Measurements from ENCODE around the gene SORCS2.

SORCS2 gene

DNA sequence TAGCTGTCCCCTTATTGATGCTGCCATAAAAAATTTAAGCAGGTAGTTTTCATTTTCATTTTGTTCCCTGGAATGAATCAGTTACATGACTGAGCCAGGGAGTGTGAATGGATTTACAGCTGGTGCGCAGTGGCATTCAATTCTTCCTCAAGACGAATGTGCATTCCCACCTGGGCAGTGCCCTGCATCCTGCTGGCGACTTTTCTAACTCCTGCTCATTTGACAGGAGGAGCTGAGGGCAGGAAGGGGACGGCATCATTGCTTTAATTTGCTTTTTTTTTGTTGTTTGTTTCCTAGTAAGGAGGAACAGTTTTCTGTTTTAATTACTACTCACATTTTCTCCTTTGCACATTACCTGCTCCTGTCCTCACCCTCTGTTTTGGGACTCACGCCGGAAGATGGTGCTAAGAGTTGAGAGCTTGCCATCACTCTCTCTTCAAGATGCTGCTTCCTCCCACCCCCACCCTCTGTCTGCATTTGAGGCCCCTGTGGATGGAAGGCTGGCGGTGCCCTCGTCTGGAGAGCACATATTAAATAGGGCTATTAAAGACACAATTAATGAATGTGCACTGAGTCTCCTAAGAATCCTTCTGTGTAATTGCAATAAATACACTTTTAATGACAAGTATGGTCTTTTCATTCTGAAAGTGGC, 206.6 kb downstream of the SORCS2 start:
- DNase-seq: no peak

DNA sequence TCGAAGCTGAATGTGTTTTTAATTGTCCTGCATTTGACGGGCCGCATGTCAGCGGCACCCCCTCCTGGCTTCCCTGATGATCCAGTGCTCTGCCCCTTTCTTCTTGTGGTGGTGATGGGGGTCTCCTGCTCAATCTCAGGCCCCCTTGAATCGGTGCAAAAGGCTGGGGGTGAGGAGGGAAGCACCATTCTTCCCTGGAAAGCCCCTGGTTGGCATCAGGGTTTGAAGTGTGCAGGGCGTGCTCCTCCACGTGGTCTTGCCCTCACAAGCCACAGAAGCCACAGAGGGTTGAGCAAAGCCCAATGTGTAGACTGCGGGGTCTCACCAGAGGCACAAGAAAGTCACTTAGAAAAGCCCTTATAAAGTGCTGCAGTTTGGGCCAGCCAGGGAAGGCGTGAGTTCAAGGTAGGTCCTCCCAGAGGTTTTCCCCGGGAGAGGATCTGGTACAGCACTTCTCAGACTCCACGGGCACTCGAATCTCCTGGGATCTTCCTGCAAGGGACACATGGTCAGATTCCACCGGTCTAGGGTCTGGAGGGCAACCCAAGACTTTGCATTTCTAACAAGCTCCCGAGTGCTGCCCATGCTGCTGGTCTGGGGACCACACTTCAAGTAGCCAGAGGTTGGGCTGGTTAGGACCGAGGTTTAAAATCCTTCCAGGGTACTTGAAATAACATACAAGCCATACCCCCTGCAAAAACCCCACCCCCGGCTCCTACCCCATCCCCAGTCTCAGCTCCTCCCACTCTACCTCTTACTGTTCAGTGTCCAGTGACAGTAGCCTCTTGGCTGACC, 207.3 kb downstream of the SORCS2 start:
- no peak for DNase-seq

DNA sequence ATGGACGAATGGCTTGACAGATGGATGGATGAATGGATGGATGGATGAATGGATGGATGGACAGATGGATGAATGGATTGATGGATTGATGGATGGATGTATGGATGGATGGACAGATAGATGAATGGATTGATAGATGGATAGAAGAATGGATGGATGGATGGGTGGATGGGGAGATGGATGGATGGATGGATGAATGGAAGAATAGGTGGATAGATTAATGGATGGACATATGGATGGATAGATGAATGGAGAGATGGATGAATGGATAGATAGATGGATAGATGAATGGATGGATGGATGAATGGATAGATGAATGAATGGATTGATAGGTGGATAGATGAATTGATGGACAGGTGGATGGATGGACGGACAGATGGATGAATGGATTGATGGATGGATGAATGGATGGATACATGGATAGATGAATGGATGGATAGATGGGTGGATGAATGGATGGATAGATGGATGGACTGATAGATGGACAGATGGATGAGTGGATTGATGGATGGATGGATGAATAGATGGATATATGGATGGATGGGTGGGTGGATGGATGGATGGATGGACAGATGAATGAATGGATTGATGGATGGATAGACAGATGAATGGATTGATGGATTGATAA, 208.4 kb downstream of the SORCS2 start:
- DNase-seq: no peak

DNA sequence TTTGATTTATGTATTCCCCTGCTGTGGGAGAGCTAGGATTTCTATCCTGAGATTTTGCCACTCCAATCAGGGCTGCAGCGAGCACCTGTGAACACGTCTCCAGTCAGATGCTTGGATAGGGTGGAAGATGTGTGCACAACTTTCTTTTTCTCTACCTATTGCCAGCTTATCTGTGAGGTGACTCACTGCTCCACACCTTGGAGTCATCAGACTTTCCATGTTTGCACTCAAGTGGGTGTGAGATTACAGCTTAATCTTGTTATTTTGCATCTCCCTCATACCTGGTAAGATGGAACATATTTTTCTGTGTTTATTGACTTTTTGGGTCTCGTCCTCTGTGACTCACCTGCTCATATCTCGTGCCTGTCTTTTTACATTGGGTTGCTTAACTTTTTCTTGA, 210.2 kb downstream of the SORCS2 start:
- DNase-seq: no peak

DNA sequence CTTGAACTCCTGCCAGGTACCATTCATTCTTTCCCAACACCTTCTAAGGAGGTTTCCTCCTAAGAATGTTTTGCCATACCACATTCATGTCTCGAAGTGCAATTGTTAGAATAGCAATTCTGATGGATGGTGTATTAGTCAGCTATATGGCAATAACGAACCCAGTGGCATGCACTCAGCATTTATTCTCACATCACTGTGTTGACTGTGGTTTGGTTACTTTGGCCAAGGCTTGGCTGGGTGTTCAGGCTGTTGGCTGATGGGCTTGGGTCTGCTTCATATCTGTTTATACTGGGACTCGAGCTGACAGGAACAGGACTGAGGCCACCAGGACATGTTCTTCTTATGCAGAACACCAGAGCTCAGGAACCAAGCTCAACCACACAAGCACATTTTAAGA, 210.7 kb downstream of the SORCS2 start:
- DNase-seq: no peak

DNA sequence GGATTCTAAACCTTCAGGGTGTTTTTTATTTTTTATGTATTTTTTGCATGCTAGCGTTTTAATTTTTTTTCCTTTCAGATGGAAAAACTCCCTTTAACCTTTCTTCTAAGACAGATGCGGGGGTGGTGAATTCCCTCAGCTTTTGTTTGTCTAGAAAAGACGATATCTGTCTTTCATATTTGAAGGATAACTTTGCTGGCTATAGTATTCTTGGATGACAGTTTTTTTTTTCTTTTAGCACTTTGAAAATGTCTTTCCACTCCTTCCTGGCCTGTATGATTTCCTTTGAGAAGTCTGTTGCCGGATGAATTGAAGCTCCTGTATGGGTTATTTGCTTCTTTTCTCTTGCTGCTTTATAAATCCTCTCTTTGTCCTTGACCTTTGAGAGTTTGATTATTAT, 215.8 kb downstream of the SORCS2 start:
- DNase-seq: no peak

DNA sequence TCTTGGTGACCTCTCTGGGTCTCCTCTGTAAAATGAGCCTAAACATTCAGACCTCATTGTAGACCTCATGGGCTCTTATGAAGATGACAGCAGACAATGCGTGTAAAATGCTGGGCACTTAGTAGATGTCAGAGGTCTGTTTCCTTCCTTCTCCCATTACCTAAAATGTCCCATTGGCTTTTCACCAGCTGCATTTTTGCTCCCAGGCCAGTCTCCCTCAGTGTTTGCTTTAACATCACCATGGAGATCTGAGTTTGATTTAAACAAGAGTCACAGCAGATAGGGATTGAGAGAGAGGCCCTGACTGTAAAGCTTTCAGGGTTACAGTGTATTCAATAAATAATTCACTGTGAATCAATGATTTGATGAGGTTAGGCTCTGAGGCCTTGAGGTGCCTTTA, 218.1 kb downstream of the SORCS2 start:
- DNase-seq: no peak

DNA sequence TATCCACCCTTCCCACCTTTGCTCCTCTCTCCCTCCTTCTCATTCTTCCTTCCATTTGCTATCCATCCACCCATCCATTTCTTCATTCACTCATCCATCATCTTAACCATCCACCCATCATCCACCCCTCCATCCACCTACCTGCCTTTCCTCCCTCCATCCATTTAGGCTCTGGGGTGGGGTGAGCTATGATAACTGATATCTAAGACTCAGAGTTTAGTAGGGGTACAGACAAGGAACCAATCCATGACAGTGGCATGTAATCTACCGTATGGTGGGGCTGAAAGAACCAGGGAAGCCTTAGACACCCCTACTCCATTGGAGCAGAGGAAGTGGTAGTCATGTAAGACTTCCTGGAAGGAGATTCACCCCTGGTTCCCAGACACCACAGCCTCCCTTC, 219.2 kb downstream of the SORCS2 start:
- no peak for DNase-seq

DNA sequence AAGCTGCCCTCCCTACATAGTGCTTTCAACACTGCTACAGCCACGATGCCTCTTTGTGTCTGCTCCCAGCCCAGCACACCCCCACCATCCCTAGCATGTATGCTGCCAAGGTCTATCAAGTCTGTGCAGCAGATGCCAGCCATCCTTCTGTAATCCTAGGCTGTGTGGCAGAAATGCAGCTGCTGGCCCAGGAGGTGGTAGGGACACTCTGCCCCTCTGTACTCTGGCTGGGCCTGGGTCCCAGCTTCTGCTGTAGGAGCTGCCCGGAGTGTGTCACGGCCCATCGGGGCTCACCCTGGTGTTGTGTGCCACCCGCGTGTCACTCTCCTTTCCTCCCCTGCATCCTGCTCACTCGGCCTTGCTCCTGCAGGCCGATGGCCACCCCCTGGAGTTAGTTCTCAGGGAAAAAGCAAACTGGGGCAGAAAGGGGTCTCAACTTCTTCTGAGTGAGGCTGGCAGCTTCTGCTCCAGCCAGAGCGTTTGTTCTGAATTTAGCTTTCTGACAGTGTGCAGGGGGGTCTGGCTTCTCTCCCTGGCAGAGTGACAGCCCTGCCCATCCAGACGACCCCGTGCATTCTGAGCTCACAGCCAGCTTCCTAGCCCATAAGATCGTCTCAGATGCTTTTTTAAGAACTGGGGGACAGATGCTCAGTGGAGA, 219.7 kb downstream of the SORCS2 start:
- no peak for DNase-seq

DNA sequence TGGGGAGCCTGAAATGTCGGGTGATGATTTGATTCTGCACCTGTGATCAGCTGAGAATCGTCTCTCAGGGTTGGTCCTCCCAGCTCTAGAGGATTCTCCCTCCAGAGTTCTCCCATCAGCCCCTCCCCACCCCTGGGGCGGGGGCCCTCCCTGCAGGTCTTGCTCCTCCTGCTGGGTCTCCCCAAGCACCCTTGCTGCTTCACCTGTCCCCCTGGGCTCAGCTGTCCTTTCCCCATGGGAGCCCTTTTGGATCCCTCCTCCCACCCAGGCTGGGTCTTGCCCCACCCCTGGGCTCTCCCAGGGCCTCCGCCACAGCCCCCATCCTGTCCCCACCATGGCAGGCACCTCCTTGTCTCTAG, 220.2 kb downstream of the SORCS2 start:
- DNase-seq: no peak

DNA sequence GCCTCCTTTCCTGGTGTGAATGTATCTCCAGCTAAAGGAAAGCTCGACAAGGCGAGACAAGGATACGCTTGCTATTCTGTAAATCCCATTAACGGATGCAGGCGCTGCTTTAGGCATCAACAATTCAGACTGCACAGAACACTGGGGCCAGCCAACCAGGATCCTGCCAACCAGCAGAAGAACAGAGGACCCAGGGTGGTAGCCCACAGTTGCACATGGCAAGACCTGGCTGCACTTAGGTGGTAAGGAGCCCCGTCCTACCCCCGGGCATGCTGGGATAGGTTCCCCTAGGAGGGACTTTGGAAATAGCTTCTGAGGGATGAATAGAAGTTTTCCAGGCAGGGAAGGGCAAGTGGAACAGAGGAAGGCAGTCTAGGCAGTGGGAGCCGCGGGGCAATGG, 221.7 kb downstream of the SORCS2 start:
- DNase-seq: no peak

DNA sequence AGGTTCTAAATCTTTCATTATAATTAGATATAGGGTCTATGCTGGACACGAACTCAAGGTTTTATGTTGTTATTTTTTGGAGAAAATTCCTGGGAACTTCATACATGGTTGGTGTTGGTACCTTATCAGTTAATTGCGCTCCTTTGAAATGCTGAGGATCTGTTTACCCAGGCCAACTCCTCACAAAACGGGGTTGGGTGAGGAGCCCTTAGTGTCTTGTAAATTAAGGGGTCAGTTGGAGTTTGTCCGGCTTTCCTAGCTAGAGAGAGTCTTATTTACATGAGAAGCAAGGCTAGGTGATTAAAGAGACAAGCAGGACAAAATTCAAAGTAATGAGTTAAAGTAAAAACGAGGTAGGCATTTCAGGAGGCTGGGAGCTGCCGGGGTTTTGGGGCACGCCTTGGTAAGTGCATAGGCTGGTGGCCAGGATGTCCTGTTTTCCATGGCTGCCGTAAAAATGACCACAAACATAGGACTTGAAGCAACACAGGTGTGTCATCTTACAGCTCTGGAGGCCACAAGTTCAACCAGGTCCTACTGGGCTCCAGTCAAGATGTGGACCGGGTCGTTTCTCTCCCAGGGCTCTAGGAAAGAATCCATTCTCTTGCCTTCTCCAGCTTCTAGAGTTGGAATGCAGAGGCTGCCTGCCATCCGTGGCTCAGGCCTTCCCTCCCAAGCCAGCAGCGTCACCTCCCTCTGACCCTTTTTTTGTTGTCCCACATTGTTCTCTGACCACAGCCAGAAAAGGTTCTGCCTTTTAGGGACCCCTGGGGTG, 222.6 kb downstream of the SORCS2 start:
- DNase-seq: no peak

DNA sequence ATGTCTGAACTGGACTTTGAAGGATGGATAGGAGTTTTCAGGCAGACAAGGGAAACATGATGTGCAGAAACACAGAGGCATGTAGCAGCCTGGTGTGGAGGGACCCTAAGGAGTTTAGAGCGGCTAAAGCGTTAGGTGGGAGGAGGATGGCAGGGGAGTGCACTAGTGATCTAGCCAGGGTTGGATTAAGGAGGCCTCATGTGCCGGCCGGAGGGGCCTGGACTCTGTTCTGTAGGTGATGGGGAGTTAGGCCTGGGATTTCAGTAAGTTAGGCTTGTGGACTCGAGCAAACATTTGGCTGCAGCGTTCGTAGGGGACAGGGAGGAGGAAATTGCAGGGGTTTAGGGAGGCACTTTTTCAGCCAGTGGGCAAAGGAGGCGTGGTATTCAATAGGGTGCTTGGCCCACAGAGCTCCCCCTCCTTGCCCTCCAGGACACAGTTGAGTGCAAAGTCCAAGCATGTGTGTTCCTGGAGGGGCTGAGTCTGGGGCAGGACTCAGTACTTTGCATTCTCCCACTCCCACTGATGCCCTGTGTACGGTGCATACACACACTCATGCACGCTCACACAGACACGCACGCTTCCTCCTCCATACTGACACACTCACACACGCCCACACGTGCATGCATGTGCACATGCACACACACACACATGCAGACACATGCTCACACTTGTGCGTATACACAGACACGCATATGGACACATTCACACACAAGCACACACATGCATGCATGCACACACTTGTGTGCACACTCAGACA, 223.8 kb downstream of the SORCS2 start:
- no peak for DNase-seq

DNA sequence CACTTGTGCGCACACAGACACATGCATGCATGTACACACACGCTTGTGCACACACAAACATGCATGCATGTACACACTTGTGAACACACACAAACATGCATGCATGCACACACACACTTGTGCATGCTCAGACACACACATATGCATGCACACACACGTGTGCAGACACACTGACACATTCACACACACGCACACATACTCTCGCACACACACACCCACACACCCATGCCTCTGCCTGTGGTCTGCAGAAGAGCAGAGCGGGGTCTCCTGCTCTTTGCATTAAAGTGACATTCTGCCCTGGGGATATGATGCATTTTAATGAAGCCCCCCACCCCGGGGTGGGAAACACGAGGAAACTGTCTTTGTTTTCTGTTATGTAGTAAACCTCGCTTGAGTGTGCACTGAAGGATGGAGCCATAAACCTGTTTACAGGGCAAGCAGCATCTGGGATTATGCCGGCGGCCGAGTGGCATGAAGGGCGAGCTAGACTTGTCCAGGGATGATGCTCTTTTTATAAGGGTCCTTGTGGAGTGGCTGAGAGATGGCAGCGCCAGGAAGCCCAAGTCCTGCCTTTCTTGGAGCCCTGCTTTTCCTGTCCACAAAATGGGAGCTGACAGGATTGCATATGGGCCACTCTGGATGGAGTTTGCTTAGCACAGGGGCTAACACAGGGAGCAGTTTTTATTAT, 224.6 kb downstream of the SORCS2 start:
- no peak for DNase-seq

DNA sequence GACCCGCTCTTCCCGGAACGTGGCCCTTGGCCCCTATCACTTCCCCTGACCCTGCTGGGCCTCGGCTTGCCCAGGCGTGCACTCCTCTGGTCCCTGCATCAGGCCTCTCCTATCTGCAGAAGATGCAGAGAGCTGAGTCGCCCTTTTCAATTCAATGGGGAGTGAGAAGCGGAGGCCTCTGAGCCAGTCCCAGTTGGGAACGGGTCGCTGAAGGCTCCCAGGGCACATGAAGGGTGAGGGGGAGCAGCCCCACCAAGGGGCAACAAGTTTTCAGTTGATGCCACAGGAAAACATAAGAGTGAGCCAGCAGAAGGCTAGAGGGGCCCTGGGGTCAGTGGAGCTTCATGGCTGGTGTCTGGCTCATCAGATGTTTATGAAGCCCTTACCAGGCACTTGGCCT, 225.3 kb downstream of the SORCS2 start:
- DNase-seq: no peak

DNA sequence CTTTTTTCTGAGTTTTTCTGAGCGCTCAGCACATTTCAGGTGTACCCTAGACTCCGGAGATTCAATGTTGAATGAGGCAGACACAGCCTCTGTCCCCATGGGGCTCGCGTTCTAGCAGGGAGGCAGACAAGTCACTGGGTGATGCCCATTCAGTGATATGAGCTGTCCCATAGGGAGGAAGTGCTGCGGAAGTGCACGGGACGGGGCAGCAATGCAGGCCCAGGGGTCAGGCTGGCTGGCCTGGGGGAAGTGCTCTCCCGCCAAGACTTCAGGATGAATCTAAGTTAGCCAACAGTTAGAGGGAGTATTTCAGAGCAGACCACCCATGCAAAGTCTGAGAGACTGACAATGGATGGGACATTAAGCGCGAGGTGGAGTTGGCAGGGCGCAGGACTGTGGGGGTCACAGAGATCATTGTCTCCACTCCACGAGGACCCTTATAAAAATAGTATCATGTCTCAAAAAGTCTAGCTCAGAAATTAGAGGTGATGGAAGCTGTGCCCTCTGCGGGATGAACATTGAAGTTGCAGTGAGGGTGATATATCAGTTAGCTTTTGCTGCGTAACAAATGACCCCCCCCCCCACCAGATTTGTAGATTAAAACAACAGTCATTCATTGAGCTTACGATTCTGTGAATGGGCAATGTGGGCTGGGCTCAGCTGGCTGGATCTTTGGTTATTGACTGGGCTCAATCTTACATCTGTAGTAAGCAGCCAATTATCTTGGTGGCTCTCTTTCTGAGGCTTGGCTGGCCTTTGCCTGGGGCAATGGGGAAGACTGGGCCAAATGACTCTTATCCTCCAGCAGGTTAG, 226.0 kb downstream of the SORCS2 start:
- no peak for DNase-seq

DNA sequence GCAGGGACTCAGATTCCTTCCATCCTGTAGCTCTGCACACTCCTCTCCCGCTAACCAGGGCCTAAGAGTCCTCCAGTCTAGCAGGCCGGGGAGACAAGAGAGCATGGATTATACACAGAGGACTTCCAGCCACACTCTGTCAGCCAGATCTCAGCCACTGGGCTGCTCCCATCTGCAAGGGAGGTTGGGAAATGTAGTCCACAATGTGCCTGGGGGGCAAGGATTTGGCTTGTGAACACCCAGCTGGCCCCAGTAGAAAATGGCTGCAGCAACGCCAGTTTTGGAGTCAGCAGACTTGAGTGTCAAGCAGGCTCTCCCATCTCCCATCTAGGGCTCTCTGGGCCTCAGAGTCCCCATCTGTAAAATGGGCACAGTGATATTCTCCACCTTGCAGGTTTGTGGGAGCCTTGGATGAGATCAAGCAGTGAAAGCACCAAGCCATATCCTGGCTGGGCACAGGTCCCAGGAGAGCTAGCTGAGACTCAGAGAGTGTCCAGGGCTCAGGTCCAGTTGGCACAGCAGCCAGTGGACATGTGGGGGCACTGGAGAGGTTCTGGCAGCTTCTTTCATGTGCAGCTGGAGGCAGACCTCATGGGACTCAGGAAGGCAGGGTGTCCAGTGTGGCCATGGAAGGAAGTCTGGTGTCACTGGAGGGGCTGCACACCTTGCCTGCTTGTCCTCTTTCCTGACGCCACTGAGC, 227.8 kb downstream of the SORCS2 start:
- DNase-seq: no peak

DNA sequence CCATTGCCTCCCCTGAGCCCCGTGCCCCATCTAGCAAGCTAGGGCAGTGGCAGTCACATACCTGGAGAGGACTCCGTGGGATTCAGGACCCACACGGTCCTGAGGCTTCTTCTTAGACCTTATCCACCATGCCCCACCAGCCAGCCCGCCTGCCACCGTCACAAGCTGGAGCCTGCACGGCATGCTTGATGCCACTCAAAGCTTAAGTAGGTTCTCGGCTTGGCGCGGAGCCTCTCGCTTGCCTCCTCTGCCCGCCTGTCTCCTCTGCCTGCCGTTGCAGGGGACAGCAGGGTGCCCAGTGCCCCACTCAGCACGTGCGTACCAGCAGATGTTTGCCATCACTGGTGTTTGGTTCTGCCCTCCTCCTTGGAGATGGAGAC, 228.3 kb downstream of the SORCS2 start:
- DNase-seq: no peak

DNA sequence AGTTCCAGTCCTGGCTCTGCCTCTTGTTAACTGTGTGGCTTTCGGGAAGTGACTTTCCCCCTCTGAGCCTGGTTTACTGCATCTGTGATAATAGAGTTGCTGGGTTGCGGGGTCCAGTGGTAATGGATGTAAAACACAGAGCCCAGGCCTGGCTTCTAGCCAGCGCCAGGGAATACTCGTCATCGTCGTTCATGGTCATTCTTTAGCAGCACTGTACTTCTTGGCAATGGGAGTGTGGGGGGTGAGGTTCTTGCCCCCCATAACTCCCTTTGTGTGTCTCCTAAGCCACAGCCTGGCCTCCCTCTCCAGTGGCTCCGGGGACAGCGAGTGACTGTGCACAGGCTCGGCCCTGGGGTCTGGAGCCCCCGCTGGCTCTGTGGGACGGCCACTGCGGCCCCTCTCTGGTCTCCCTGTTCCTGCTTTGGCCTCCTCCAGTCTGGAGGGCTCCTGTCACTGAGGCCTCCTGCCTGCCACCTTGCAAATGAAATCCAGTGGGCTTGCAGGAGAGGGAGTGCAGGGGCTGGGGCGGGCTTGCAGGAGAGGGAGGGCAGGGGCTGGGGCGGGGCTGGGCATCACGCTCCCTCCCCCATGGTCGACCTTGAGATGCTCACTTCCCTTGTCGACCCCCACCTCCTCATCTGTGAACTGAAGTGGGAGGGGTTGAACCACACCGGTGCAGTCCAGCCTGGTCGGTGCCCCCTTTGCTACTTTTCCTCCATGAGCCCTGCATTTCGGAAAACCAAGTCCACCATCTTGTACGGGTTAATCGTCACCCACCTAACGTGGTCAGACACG, 229.2 kb downstream of the SORCS2 start:
- DNase-seq: no peak
